HG03025 (cell line): ENCODE data around the gene FAM118B.
A peak's percentile ranks its signal among the peaks of the same experiment; 100 is the strongest.
"Not testable (repeated sequence)": the region's sequence is repeated elsewhere in the genome, so short reads cannot be mapped to it uniquely, and the experiment has no call there.

ENCODE experiments used
- ATAC-seq: cut with Tn5 transposase; IDR thresholded peaks from one replicate; pipeline ENCODE4 v1.9.1; 2021; ENCODE audit warnings: mild to moderate bottlenecking, moderate library complexity; ENCODE audit not compliant: unreplicated experiment, low FRiP score

FAM118B gene

GRCh38 chr11:126307706-126308105 lies 96.1 kb downstream of the FAM118B start:
- ATAC-seq = no peak

DNA sequence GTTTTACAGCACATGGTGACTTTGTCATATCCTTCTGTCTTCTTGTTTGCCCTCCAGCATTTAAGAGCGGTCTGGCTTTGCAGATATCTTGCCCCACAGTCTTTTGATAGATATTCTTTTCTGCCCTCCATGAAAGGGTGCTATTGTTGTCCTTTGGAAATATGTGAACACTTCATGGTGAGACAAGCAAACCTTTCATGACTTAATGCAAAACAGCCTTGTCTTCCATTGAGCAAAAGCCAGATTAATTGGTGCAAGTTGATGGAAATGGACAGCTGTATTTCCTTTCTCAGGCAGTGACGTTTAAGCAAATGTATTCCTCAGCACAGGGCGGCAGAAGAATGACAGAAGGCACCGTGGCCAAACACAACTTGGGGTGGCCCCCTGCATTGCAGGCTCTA lies 96.7 kb downstream of the FAM118B start:
- ATAC-seq = no peak

DNA sequence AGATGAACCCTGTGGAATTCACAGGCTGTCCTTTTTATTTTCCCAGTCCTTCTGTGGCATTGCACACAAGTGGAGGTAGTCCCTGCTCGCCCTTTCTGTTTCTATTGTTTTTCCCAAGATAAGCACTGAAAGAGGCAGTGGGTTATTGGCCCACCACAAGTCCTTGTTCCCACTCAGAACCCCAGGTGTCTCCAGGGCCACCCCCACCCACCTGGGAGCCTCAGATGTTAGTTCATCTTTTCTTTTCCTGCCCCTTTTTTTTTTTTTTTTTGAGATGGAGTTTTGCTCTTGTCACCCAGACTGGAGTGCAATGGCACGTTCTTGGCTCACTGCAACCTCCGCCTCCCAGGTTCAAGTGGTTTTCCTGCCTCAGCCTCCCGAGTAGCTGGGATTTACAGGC lies 97.2 kb downstream of the FAM118B start:
- not testable (repeated sequence) for ATAC-seq

- ATAC-seq = peak; percentile 37
Measured at GRCh38 chr11:126310200-126310991, 98.8 kb downstream of the FAM118B start.

DNA sequence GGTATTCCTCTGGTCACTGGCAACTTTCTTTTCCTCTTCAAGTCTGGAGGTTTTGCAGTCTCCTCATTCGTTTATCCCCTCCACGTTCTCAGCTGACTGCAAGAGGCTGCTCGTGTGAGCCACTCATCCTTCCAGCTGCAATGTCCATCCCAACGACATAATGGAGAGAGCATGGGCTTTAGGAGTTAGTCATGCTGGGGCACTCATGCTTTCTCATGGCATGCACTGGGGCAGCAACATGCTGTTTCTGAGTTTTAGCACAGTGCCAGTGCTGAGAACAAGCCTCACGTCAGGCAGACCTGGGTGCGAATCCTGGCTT lies 99.4 kb downstream of the FAM118B start:
- no peak for ATAC-seq

DNA sequence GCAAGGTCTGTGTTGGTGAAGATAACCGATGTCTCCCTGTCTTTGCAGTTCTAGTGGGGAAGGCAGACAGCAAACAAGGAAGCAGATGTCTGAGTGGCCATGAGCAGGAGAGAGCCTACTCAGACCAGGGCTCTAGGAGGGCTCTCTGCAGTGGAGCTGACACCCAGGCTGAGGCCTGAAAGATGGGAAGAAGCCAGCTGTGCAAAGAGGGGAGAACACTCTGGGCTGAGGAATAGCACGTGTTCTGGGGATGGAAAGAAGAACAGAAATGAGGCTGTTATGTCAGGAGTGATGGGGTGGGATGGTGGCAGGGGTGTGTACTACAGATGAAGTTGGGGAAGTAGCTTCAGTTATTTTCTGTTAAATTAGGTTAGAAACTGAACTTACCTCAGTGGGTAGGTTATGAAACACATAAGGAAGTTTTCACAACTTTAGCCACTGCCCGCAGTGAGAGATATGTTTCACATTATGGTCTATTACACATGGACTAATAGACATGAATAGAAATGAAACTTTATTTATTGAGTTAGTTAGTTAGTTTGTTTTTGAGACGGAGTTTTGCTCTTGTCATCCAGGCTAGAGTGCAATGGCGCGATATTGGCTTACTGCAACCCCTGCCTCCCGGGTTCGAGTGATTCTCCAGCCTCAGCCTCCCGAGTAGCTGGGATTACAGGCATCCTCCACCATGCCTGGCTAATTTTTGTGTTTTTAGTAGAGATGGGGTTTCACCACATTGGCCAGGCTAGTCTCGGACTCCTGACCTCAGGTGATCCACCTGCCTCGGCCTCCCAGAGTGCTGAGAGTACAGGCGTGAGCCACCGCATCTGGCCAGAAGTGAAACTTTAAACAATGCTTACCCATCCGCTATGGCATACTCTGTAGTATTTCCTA lies 100.1 kb downstream of the FAM118B start:
- ATAC-seq = peak; percentile 76
